Mucosa of descending colon (tissue), 3 donors: Measurements from ENCODE around the gene PDE10A. TPM values are rescaled to one million over a fixed set of nuclear protein-coding genes. Genes with fewer than 3 reads are reported as not detected.

Experiments
- ATAC-seq: fragments of 200-7000 bp; cut with Tn5 transposase; one replicate; pipeline ENCODE4 v1.9.1; 2020; ENCODE audit warnings: mild to moderate bottlenecking, moderate library complexity
- DNase-seq, 3 donors: peaks; one replicate each; pipeline ENCODE4 v3.0.0-alpha.2; 2020
- H3K36me3 ChIP-seq: fragments of 200-600 bp; one replicate; pipeline ENCODE4 v1.8.0; 2021; ENCODE audit warnings: low read depth, mild to moderate bottlenecking
- H3K4me1 ChIP-seq: fragments of 200-600 bp; one replicate; pipeline ENCODE4 v1.8.0; 2021; ENCODE audit warnings: low read depth, mild to moderate bottlenecking
- H3K4me3 ChIP-seq: fragments of 200-600 bp; one replicate; pipeline ENCODE4 v1.8.0; 2021; ENCODE audit warnings: mild to moderate bottlenecking
- H3K9me3 ChIP-seq: fragments of 200-600 bp; one replicate; pipeline ENCODE4 v1.8.0; 2021; ENCODE audit warnings: mild to moderate bottlenecking
- CTCF ChIP-seq: fragments of 200-600 bp; IDR thresholded peaks from one replicate; pipeline ENCODE4 v1.8.0; 2022; ENCODE audit warnings: antibody characterized with exemption, mild to moderate bottlenecking
- intact Hi-C, 2 donors: fragments of 100-400 bp; cut with DNase I in 1 of 2; cut with micrococcal nuclease in 1 of 2; formaldehyde crosslinking; loops; one replicate each; pipeline versions ENCODE4 v1.11.0 to v1.11.1; 2022; cut with DNase I, micrococcal nuclease
- total RNA-seq, 3 donors: library from RNA; stranded (reverse); fragmentation: NEBNext Ultra II Directional in 2 of 3; extraction: Animal tissue kit (Norgen Biotek cat#: 25700) in 2 of 3; gene quantifications; one replicate each; pipeline versions ENCODE4 v1.2.1 to v1.2.4, GENCODE V29; 2021 to 2023
- donor health status: DM: no; HTN: no; CAD: no; lungs with moderate emphysema.
- donor health status: DM: no; HTN: no; CAD: no.
- donor health status: DM: no; HTN: yes; CAD: no.

Gene PDE10A
- total RNA-seq, 3 donors from 2014 or later, result 1.7 to 18.0 (median 1.7) TPM

DNA sequence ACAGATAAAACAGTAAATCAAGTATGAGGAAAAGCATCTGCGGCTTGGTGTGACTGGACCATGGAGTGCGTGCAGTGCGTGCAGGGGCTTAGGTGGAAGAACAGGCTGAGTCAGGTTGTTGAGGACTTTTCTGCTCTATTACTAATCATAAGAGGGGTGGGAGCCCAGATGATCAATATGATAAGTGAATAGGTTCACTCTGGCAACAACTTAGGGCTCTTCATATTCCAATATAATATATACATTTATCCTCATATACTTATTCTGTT, 56.4 kb downstream of the PDE10A start:
- no peak for TF ChIP-seq CTCF
- no peak for DNase-seq
- H3K9me3 ChIP-seq, result no peaks in the 10 kb centered on the region
- no peaks in the 10 kb centered on the region for H3K36me3 ChIP-seq
- ATAC-seq, result no peak
- no peak overlapping the region for H3K4me3 ChIP-seq
- H3K4me1 ChIP-seq, result no peaks in the 10 kb centered on the region
- intact Hi-C loops, result no loop called here

DNA sequence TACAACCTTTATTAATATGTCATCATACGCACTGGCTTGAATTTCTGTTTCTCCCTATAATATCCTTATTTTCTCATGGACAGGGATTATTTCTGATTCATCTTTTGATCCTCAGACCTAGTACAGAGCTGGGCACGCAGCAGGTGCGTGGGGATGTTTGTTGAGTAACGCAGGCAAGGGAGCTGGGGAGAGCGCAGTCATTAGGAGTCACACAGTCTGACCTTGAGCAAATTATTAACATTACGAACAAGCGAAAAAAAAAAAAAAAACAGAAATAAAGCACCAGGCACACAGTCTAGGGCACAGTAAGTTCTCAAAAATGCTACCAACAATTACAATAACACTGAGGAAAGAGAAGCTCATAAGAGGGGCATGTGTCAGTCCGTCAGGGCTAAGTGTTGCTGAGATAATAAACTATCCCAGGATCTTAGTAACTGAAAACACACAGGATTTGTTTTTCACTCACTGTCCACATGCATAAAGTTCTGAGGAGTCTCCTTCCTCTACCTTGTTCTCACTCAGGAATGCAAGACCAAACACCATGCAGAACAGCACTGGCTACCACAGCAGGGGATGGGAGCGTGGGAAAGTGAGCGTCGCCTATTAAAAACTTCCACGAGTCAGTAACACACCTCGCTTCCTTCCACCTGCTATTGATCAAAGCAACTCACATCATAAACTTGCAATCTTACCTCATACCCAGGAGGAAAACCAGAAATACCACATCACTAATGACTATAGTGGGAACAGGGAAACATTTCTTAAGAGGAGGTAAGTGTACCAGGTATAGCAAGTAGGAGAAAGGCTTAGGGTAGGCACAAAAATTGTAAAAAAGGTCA, 56.9 kb downstream of the PDE10A start:
- no peaks in the 10 kb centered on the region for H3K36me3 ChIP-seq
- TF ChIP-seq CTCF, result no peak
- ATAC-seq, result no peak
- no peaks in the 10 kb centered on the region for H3K9me3 ChIP-seq
- intact Hi-C loops, result no loop called here
- no peak for DNase-seq
- H3K4me1 ChIP-seq, result no peaks in the 10 kb centered on the region
- no peak overlapping the region for H3K4me3 ChIP-seq

- Histone ChIP-seq H3K36me3 (no peaks in the 10 kb centered on the region), H3K4me1 (no peaks in the 10 kb centered on the region), H3K9me3 (no peaks in the 10 kb centered on the region), H3K4me3 (no peak overlapping the region)
- TF ChIP-seq CTCF, result no peak
- intact Hi-C loops, result no loop called here
- DNase-seq, result no peak
- ATAC-seq, result no peak
Measured at GRCh38 chr6:165605182-165605875, 57.7 kb downstream of the PDE10A start.

DNA sequence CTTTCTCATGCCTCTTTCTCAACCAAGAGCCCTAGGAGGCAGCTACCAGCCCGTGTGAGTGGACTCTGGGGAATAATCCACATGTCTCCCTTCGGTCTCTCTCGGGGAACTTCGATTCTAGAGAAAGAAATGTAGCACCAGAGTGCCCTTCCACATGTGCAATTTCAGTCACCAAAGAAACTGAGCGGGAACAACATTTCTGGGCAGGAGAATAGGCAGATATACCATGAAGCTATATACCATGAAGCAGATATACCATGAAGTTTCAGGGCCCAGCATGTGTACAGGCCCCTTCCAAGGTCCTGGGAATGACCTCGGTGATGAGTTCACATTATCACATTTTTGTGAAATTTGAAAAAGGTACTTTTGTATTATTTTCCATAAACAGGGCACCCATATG, 60.8 kb downstream of the PDE10A start:
- TF ChIP-seq CTCF, result no peak
- no peaks in the 10 kb centered on the region for H3K9me3 ChIP-seq
- DNase-seq (no peak), ATAC-seq (no peak)
- intact Hi-C loops, result no loop called here
- H3K36me3 ChIP-seq, result no peaks in the 10 kb centered on the region
- H3K4me3 ChIP-seq, result no peak overlapping the region
- no peaks in the 10 kb centered on the region for H3K4me1 ChIP-seq

DNA sequence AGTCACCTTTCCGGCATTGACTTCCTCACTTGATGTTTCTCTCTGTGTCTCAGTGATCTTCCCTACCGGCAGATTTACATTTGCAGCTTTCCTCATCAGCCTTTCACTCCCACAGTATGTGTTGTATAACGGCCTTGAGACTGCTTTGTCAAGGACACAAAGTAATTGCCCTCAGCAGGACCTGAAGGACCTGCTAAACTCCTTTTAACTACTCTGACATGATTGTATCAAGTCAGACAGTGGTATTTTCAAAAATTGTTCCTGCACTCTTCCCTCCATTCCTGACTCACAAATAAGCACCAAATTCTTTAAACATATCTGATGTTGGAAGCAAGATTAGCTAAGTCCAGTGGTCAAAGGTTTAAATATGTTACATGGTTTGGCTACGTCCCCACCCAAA, 62.4 kb downstream of the PDE10A start:
- DNase-seq (no peak), ATAC-seq (no peak)
- H3K4me3 ChIP-seq, result no peak overlapping the region
- H3K9me3 ChIP-seq, result no peaks in the 10 kb centered on the region
- no peaks in the 10 kb centered on the region for H3K4me1 ChIP-seq
- no peak for TF ChIP-seq CTCF
- intact Hi-C loops, result no loop called here
- H3K36me3 ChIP-seq, result no peaks in the 10 kb centered on the region
